GM19372 (cell line): Measurements from ENCODE around the gene DUSP3.

Source experiments
- ATAC-seq: cut with Tn5 transposase; IDR thresholded peaks from one replicate; pipeline ENCODE4 v1.9.1; 2021; ENCODE audit warnings: mild to moderate bottlenecking, low read depth, moderate library complexity; ENCODE audit not compliant: unreplicated experiment

Gene DUSP3

DNA sequence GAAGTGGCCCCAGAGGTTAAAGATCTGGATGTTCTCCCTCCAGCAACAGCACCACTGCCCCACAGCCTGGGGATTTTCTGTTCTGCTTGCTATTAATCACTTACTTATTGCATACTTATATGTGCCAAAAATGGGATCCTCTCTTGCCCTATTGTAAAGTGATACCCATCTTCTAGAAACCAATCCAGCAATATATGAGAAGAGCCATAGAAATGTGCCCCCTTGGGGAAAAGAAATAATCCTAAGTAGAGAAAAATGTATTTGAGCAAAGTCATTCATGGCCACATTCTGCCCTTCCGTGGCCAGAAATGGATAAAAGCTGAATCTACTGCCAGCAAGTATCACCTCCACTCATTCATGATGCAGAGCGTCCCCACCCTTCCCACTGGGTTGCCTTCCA lies 41.1 kb downstream of the DUSP3 start:
- no peak for ATAC-seq

- ATAC-seq = no peak
These were observed 42.4 kb downstream of the DUSP3 start for GRCh38 chr17:43736389-43736788.

DNA sequence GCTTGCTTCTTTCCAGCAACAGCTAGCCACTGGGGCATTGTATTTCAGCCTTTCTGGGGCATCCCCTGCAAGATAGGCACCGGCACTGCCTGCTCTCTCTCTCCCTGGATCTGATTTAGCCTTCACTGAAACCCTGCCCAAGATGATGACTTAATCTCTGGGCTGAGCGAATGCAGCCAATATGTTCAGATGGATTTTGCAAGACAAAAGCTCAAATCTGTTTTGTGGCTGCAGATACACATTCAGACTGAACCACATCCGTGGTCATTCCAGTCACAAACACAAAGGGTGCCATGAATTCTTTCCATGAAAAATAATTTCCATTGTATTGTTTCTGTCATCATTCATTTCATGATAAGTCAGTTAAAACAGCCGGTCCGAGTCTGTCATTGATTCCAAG lies 44.4 kb downstream of the DUSP3 start:
- ATAC-seq = no peak

- no peak for ATAC-seq
These were observed 44.8 kb downstream of the DUSP3 start for GRCh38 chr17:43733956-43734355.

GRCh38 chr17:43732958-43733357 lies 45.8 kb downstream of the DUSP3 start:
- ATAC-seq = no peak

- ATAC-seq = no peak
These were observed 50.7 kb downstream of the DUSP3 start for GRCh38 chr17:43728081-43728480.

DNA sequence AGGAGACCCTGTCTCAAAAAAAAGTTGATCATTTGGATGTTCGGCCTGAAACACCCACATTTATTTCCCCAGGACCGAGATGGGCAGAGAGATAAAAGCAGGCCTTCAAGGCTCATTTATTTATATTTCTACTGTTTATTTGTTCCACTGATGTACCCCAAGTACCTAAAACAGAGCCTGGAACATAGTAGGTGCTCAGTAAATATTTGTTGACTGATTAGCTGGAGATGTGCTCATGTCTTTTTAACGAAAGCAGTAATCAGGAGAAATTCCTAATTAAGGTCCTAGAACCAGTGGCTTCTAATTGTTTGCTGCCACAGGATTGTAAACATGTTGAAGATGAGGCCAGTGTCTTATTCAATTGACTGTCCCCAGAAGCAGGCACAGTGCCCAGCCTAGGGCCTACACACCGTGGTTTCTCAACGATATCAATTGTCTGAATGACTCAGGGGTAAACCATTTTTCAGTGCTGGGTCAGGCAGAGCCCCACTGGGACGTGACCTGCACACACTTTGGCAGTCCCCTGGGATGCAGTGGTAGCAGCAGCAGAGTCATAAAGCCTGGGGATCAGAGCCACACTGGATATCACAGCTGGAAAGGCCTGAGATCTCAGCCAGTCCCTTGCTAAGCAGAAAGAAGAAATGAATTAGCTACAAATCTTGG lies 54.9 kb downstream of the DUSP3 start:
- no peak for ATAC-seq

- ATAC-seq = no peak
These were observed 55.7 kb downstream of the DUSP3 start for GRCh38 chr17:43722870-43723665.

- no peak for ATAC-seq
These were observed 56.5 kb downstream of the DUSP3 start for GRCh38 chr17:43722269-43722619.

DNA sequence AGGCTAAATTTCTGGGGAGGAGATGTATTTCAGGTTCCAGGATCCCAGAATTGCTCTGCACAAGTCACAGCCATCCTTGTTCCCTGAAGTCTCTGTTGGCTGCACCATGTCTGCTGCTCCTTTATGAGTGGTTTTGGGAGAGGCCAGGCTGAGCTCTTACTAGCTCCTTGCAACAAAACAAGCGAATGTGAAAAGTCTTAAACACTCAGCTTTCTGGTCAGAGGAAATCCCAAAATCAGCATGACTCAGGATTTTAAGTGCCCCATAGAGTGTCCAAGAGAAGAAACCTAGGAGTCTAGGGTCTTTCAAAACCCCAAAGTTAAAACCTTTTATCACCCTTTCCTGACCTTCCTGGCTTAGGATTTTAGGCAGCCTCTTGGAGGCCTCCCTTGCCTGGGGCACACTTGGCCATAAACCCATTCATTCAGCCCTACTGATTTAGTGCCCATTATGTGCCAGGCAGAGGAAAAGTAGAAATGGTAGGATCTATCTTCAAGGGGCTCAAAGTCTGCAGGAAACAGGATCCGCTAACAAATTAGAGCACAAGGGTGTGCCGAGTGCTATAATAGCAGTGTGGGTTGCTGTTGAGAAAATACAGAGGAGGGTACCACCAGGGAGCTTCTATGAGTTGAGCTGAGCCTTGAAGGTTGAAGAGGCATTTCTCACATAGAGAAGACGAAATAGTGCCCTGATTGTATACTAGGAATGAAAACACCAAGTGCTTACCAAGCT lies 57.1 kb downstream of the DUSP3 start:
- no peak for ATAC-seq

DNA sequence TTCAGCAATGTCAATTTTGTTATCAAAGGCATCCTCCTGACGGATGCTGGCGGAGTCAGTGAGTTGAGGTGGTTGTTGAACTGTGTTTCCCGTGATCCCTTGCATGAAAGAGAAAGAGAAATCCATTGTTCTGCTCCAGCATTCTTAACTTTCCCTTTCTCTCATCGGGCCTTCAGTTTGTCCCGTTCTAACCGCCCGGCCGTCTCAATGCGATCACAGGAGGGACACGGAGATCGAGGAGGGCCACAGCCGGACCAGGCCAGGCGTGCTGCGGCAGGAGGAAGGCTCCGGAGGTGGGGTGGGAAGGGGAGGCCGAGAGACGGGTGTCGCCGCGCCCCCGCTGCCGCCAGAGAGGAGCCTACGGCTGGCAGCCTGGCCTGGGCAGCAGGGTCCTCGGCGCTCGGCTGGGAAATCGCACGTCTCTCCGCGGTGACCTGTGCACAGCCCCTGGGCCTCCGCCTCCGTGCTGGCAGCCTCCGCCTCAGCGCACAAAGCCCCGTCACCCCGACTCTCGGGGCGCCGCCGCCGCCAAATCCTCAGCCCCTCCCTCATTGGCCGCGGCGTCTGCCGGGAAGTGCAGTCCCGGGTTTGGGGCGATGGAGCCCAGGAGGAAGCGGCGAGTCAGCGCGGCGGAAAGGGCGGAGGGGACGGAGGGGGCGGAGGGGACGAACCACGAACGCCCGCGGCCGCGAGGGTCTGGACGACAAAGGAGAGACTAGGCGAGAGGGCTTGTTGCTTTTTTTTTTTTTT lies 58.3 kb downstream of the DUSP3 start:
- peak; percentile 62 for ATAC-seq

DNA sequence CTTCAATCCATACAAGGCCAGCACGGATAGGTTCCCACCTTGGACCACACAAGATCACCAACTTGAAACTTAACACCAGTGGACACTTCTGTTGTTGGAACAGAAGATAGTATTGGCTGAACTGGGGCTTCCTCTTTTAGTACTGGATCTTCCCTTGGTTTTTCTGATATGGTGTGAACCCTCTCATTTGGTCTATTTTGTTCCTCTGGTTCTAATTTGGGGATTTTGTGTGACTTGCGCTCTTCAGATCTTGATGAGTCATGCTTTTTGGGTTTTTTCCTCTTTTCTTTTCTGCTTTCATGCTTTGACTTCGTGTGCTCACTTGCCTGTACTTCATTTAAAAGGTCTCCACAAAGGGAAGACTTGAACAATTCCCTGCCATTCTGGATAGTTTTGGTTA lies 59.2 kb downstream of the DUSP3 start:
- ATAC-seq = no peak

DNA sequence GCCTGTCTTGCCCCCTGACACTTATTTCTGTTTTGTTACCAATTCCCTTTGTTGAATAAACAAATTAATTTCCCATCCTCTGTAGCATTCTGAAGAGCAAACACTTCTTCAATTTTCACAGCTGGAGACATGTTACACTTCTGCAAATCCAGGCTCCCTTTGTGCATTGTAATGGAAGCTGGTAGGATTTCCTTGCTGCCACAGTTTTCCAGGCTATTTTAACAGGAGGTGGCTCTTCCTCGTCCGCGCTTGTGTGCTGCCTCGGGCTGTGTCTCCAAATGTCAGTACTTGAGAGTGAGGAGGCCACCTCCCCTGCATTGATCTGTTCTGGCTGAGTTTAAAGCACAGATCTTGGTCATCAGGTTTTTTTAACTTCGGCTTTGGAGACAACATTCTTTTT lies 60.2 kb downstream of the DUSP3 start:
- ATAC-seq = no peak

DNA sequence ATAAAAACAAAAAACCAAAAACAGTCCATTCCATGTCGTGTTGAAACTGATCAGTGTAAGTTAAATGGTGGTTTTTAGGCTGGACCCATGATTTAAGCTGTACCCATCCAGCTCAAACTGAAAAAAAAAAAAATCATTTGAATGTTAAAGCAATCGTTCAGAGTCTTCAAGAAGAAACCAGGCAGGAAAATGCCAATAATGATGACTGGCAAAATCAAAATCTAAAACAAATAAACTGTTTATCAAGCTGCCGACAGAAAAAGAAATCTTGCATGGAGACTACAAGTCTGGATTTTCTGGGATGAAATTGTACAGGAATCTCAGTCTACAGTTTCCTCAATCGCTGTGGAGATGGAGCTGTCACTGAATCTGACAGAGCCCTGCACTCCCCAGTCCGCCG lies 60.9 kb downstream of the DUSP3 start:
- ATAC-seq = no peak
